Neural cell (in vitro differentiated cells): ENCODE measurements around the gene SMR3B.

Source experiments
- EP300 ChIP-seq: fragments of 450-650 bp; conservative IDR thresholded peaks from 2 replicates; pipeline ENCODE4 v1.6.1; 2014; ENCODE audit warnings: antibody characterized with exemption, mild to moderate bottlenecking, moderate library complexity; ENCODE audit not compliant: poor library complexity, severe bottlenecking
- EZH2 ChIP-seq: fragments of 200-600, 300-800 bp; shearing (Covaris generic), sonication (generic); IDR thresholded peaks from 2 replicates; pipeline ENCODE4 v1.6.1; 2014; ENCODE audit warnings: antibody characterized with exemption, low read length, borderline replicate concordance, mild to moderate bottlenecking; ENCODE audit not compliant: insufficient read depth, poor library complexity, severe bottlenecking
- POLR2AphosphoS5 ChIP-seq: IDR thresholded peaks from 2 replicates; pipeline ENCODE4 v1.6.1; 2012
- RAD21 ChIP-seq: fragments of 450-650 bp; conservative IDR thresholded peaks from 2 replicates; pipeline ENCODE4 v1.6.1; 2014; ENCODE audit warnings: antibody characterized with exemption, mild to moderate bottlenecking, moderate library complexity
- SMC3 ChIP-seq: fragments of 450-650 bp; conservative IDR thresholded peaks from 2 replicates; pipeline ENCODE4 v1.6.1; 2014; ENCODE audit warnings: antibody characterized with exemption, mild to moderate bottlenecking, moderate library complexity; ENCODE audit not compliant: poor library complexity
- TAF1 ChIP-seq: IDR thresholded peaks from 2 replicates; pipeline ENCODE4 v1.6.1; 2012; ENCODE audit warnings: low read depth
- TF ChIP-seq, protein P1 (sequence below): fragments of 450-650 bp; IDR thresholded peaks from 2 replicates; pipeline ENCODE4 v1.5.1; 2014; ENCODE audit warnings: antibody characterized with exemption, mild to moderate bottlenecking, moderate library complexity; ENCODE audit not compliant: poor library complexity, severe bottlenecking
- TF ChIP-seq, protein P2 (sequence below): IDR thresholded peaks from 2 replicates; pipeline ENCODE4 v1.6.1; 2012; ENCODE audit warnings: borderline replicate concordance

DNA sequence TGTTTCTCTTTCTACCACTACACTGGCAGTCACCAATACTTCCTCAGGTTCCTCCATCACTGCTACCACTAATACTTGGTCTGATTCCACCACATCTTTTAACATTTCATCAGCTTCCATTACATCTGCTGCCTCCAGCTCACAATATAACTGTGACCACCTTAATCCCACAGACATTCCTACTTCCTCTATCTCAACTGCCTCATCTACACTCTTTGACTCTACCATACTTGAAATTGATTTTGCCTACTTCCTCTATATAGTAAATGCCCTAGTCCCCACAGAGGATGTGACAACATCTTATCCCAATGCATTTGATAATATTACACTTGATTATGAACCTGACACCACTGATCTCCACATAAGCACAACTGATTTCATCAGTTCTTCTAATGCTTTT lies 43.9 kb downstream of the SMR3B start:
- no peak for TF ChIP-seq EP300
- no peak for TF ChIP-seq RAD21
- TF ChIP-seq, protein P1, sequence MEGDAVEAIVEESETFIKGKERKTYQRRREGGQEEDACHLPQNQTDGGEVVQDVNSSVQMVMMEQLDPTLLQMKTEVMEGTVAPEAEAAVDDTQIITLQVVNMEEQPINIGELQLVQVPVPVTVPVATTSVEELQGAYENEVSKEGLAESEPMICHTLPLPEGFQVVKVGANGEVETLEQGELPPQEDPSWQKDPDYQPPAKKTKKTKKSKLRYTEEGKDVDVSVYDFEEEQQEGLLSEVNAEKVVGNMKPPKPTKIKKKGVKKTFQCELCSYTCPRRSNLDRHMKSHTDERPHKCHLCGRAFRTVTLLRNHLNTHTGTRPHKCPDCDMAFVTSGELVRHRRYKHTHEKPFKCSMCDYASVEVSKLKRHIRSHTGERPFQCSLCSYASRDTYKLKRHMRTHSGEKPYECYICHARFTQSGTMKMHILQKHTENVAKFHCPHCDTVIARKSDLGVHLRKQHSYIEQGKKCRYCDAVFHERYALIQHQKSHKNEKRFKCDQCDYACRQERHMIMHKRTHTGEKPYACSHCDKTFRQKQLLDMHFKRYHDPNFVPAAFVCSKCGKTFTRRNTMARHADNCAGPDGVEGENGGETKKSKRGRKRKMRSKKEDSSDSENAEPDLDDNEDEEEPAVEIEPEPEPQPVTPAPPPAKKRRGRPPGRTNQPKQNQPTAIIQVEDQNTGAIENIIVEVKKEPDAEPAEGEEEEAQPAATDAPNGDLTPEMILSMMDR, result no peak
- no peak for TF ChIP-seq TAF1
- no peak for TF ChIP-seq POLR2AphosphoS5
- TF ChIP-seq EZH2, result no peak
- TF ChIP-seq, protein P2, sequence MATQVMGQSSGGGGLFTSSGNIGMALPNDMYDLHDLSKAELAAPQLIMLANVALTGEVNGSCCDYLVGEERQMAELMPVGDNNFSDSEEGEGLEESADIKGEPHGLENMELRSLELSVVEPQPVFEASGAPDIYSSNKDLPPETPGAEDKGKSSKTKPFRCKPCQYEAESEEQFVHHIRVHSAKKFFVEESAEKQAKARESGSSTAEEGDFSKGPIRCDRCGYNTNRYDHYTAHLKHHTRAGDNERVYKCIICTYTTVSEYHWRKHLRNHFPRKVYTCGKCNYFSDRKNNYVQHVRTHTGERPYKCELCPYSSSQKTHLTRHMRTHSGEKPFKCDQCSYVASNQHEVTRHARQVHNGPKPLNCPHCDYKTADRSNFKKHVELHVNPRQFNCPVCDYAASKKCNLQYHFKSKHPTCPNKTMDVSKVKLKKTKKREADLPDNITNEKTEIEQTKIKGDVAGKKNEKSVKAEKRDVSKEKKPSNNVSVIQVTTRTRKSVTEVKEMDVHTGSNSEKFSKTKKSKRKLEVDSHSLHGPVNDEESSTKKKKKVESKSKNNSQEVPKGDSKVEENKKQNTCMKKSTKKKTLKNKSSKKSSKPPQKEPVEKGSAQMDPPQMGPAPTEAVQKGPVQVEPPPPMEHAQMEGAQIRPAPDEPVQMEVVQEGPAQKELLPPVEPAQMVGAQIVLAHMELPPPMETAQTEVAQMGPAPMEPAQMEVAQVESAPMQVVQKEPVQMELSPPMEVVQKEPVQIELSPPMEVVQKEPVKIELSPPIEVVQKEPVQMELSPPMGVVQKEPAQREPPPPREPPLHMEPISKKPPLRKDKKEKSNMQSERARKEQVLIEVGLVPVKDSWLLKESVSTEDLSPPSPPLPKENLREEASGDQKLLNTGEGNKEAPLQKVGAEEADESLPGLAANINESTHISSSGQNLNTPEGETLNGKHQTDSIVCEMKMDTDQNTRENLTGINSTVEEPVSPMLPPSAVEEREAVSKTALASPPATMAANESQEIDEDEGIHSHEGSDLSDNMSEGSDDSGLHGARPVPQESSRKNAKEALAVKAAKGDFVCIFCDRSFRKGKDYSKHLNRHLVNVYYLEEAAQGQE, result no peak
- no peak for TF ChIP-seq SMC3
